HCT116 (cell line): ENCODE measurements around the gene BBC3. TPM values are rescaled to one million over a fixed set of nuclear protein-coding genes. Genes with fewer than 3 reads are reported as not detected.

Experiments
- CEBPB ChIP-seq: IDR thresholded peaks from 2 replicates; pipeline ENCODE4 v1.6.1; 2012; ENCODE audit warnings: low read depth
- CTCF ChIP-seq, 3 experiments: fragments of 200-600 bp in 1 of 3; sonication (generic) in 1 of 3; IDR thresholded peaks in 2 of 3; conservative IDR thresholded peaks in 1 of 3; 2 replicates each; pipeline ENCODE4 v1.5.1; 2012 to 2017; ENCODE audit warnings: low read depth in 2 of 3, low read length in 2 of 3, antibody characterized with exemption in 1 of 3, borderline replicate concordance in 1 of 3, control low read depth in 1 of 3, mild to moderate bottlenecking in 1 of 3, mixed read lengths in 1 of 3, mixed run types in 1 of 3, moderate library complexity in 1 of 3; ENCODE audit not compliant: insufficient read depth in 1 of 3
- EZH2phosphoT487 ChIP-seq: fragments of 200-600 bp; IDR thresholded peaks from 2 replicates; pipeline ENCODE4 v1.6.1; 2018; ENCODE audit warnings: antibody characterized with exemption, borderline replicate concordance
- FOSL1 ChIP-seq: IDR thresholded peaks from 2 replicates; pipeline ENCODE4 v1.6.1; 2012; ENCODE audit warnings: low read depth
- JUND ChIP-seq: IDR thresholded peaks from 2 replicates; pipeline ENCODE4 v1.6.1; 2012
- SIN3A ChIP-seq: IDR thresholded peaks from 2 replicates; pipeline ENCODE4 v1.6.1; 2012; ENCODE audit warnings: low read depth
- SRF ChIP-seq: IDR thresholded peaks from 2 replicates; pipeline ENCODE4 v1.6.1; 2012; ENCODE audit warnings: low read depth
- TCF7L2 ChIP-seq: IDR thresholded peaks from 2 replicates; pipeline ENCODE4 v1.7.0; 2011; ENCODE audit warnings: borderline replicate concordance, inconsistent platforms; ENCODE audit not compliant: insufficient read depth, insufficient read length; ENCODE audit errors: extremely low read depth
- YY1 ChIP-seq: IDR thresholded peaks from 2 replicates; pipeline ENCODE4 v1.6.1; 2011; ENCODE audit warnings: low read length, low read depth, moderate library complexity, mild to moderate bottlenecking; ENCODE audit not compliant: insufficient replicate concordance; ENCODE audit errors: extremely low read depth
- ZBTB33 ChIP-seq: IDR thresholded peaks from 2 replicates; pipeline ENCODE4 v1.6.1; 2011; ENCODE audit warnings: mild to moderate bottlenecking, low read length, moderate library complexity; ENCODE audit not compliant: insufficient replicate concordance; ENCODE audit errors: extremely low read depth
- total RNA-seq: library from RNA; stranded (reverse); gene quantifications from one replicate; pipeline ENCODE4 v1.2.1, GENCODE V29; 2021; ENCODE audit not compliant: unreplicated experiment

BBC3 gene
- total RNA-seq, 1 experiment from 2014 or later, result 45.0 TPM

- no peak for TF ChIP-seq YY1
- TF ChIP-seq TCF7L2, result peak; percentile 54
- TF ChIP-seq JUND, result no peak
- peak; percentile 55 for TF ChIP-seq SIN3A
- TF ChIP-seq EZH2phosphoT487, result no peak
- no peak for TF ChIP-seq CEBPB
- TF ChIP-seq ZBTB33, result no peak
- no peak for TF ChIP-seq CTCF (IDR thresholded peaks at IDR 0.05 in 2 of 3, conservative IDR thresholded peaks at IDR 0.05 in 1 of 3; ENCODE audit: borderline replicate concordance in 1 of 3, insufficient read depth in 1 of 3, low read depth in 2 of 3, low read length in 2 of 3)
- TF ChIP-seq FOSL1, result no peak
- no peak for TF ChIP-seq SRF
Measured at GRCh38 chr19:47226426-47227351, 4.3 kb downstream of the BBC3 start (continued).
